ENCODE measurements around the gene DCLRE1B.

DCLRE1B gene

GRCh38 chr1:113868387-113869083 lies 36.6 kb upstream of the DCLRE1B start:
- Histone ChIP-seq H3K27me3 (ENCODE audit: control insufficient read depth, insufficient read depth, low read length, poor library complexity, severe bottlenecking) (no peaks in the 10 kb centered on the region), H3K4me1 (ENCODE audit: control insufficient read depth, insufficient read depth, low read length) (no peaks in the 10 kb centered on the region), H3K9me3 (ENCODE audit: control insufficient read depth, low read length) (no peaks in the 10 kb centered on the region), H3K27ac (ENCODE audit: insufficient read depth, low read depth, low read length, poor library complexity, severe bottlenecking) (no peak overlapping the region), H3K36me3 (ENCODE audit: control insufficient read depth, insufficient read depth, low read length) (no peaks in the 10 kb centered on the region), H3K4me3 (ENCODE audit: insufficient read depth, low read depth, low read length) (no peak overlapping the region)
- 89 to 97% methylated on average over 4 of the region's 4 CpGs for WGBS, 2 experiments

GRCh38 chr1:113870778-113871177 lies 34.3 kb upstream of the DCLRE1B start:
- Histone ChIP-seq H3K27me3 (ENCODE audit: control insufficient read depth, insufficient read depth, low read length, poor library complexity, severe bottlenecking) (no peaks in the 10 kb centered on the region), H3K27ac (ENCODE audit: insufficient read depth, low read depth, low read length, poor library complexity, severe bottlenecking) (no peak overlapping the region), H3K9me3 (ENCODE audit: control insufficient read depth, low read length) (no peaks in the 10 kb centered on the region), H3K4me1 (ENCODE audit: control insufficient read depth, insufficient read depth, low read length) (no peaks in the 10 kb centered on the region), H3K4me3 (ENCODE audit: insufficient read depth, low read depth, low read length) (no peak overlapping the region), H3K36me3 (ENCODE audit: control insufficient read depth, insufficient read depth, low read length) (no peaks in the 10 kb centered on the region)
- 87 to 88% methylated on average over 3 of the region's 3 CpGs for WGBS, 2 experiments

GRCh38 chr1:113871597-113872113 lies 33.5 kb upstream of the DCLRE1B start, which contains the start of gene PTPN22:
PTPN22 (minus strand) TSS chr1:113871712.
- 86% methylated on average over 4 of the region's 4 CpGs for WGBS, 2 experiments
- no peak within 1 kb of the TSS for H3K4me3 ChIP-seq (ENCODE audit: insufficient read depth, low read depth, low read length)
- H3K27me3 ChIP-seq (ENCODE audit: control insufficient read depth, insufficient read depth, low read length, poor library complexity, severe bottlenecking) = no peaks in the 10 kb centered on the region

GRCh38 chr1:113872219-113872935 lies 32.7 kb upstream of the DCLRE1B start:
- no peaks in the 10 kb centered on the region for H3K36me3 ChIP-seq (ENCODE audit: control insufficient read depth, insufficient read depth, low read length)
- H3K9me3 ChIP-seq (ENCODE audit: control insufficient read depth, low read length) = no peaks in the 10 kb centered on the region
- H3K4me3 ChIP-seq (ENCODE audit: insufficient read depth, low read depth, low read length) = no peak overlapping the region
- no peaks in the 10 kb centered on the region for H3K4me1 ChIP-seq (ENCODE audit: control insufficient read depth, insufficient read depth, low read length)
- no peak overlapping the region for H3K27ac ChIP-seq (ENCODE audit: insufficient read depth, low read depth, low read length, poor library complexity, severe bottlenecking)
- no peaks in the 10 kb centered on the region for H3K27me3 ChIP-seq (ENCODE audit: control insufficient read depth, insufficient read depth, low read length, poor library complexity, severe bottlenecking)

More at GRCh38 chr1:113871597-113872113, 33.5 kb upstream of the DCLRE1B start, which contains the start of gene PTPN22:
- no peak within 1 kb of the TSS for H3K27ac ChIP-seq (ENCODE audit: insufficient read depth, low read depth, low read length, poor library complexity, severe bottlenecking)
- no peaks in the 10 kb centered on the region for H3K4me1 ChIP-seq (ENCODE audit: control insufficient read depth, insufficient read depth, low read length)
- H3K9me3 ChIP-seq (ENCODE audit: control insufficient read depth, low read length) = no peaks in the 10 kb centered on the region
- no peaks in the 10 kb centered on the region for H3K36me3 ChIP-seq (ENCODE audit: control insufficient read depth, insufficient read depth, low read length)

- Histone ChIP-seq H3K36me3 (ENCODE audit: control insufficient read depth, insufficient read depth, low read length) (no peaks in the 10 kb centered on the region), H3K27ac (ENCODE audit: insufficient read depth, low read depth, low read length, poor library complexity, severe bottlenecking) (no peak overlapping the region), H3K4me3 (ENCODE audit: insufficient read depth, low read depth, low read length) (no peak overlapping the region), H3K9me3 (ENCODE audit: control insufficient read depth, low read length) (no peaks in the 10 kb centered on the region), H3K4me1 (ENCODE audit: control insufficient read depth, insufficient read depth, low read length) (no peaks in the 10 kb centered on the region), H3K27me3 (ENCODE audit: control insufficient read depth, insufficient read depth, low read length, poor library complexity, severe bottlenecking) (no peaks in the 10 kb centered on the region)
- 100% methylated on average over 1 of the region's 1 CpG for WGBS, 2 experiments
Observed at GRCh38 chr1:113874012-113874879, 30.9 kb upstream of the DCLRE1B start.

GRCh38 chr1:113875714-113876113 lies 29.4 kb upstream of the DCLRE1B start:
- WGBS, 2 experiments = 93 to 100% methylated on average over 2 of the region's 2 CpGs
- Histone ChIP-seq H3K36me3 (ENCODE audit: control insufficient read depth, insufficient read depth, low read length) (no peaks in the 10 kb centered on the region), H3K9me3 (ENCODE audit: control insufficient read depth, low read length) (no peaks in the 10 kb centered on the region), H3K4me3 (ENCODE audit: insufficient read depth, low read depth, low read length) (no peak overlapping the region), H3K27ac (ENCODE audit: insufficient read depth, low read depth, low read length, poor library complexity, severe bottlenecking) (no peak overlapping the region), H3K27me3 (ENCODE audit: control insufficient read depth, insufficient read depth, low read length, poor library complexity, severe bottlenecking) (no peaks in the 10 kb centered on the region), H3K4me1 (ENCODE audit: control insufficient read depth, insufficient read depth, low read length) (no peaks in the 10 kb centered on the region)

GRCh38 chr1:113876176-113876575 lies 28.9 kb upstream of the DCLRE1B start:
- Histone ChIP-seq H3K4me1 (ENCODE audit: control insufficient read depth, insufficient read depth, low read length) (no peaks in the 10 kb centered on the region), H3K27me3 (ENCODE audit: control insufficient read depth, insufficient read depth, low read length, poor library complexity, severe bottlenecking) (no peaks in the 10 kb centered on the region), H3K4me3 (ENCODE audit: insufficient read depth, low read depth, low read length) (no peak overlapping the region), H3K27ac (ENCODE audit: insufficient read depth, low read depth, low read length, poor library complexity, severe bottlenecking) (no peak overlapping the region), H3K36me3 (ENCODE audit: control insufficient read depth, insufficient read depth, low read length) (no peaks in the 10 kb centered on the region), H3K9me3 (ENCODE audit: control insufficient read depth, low read length) (no peaks in the 10 kb centered on the region)
- 90 to 96% methylated on average over 5 of the region's 5 CpGs for WGBS, 2 experiments

GRCh38 chr1:113879739-113880038 lies 25.4 kb upstream of the DCLRE1B start:
- no peak overlapping the region for H3K27ac ChIP-seq (ENCODE audit: insufficient read depth, low read depth, low read length, poor library complexity, severe bottlenecking)
- 94 to 98% methylated on average over 4 of the region's 4 CpGs for WGBS, 2 experiments
- H3K9me3 ChIP-seq (ENCODE audit: control insufficient read depth, low read length) = no peaks in the 10 kb centered on the region
- no peaks in the 10 kb centered on the region for H3K27me3 ChIP-seq (ENCODE audit: control insufficient read depth, insufficient read depth, low read length, poor library complexity, severe bottlenecking)
- no peaks in the 10 kb centered on the region for H3K4me1 ChIP-seq (ENCODE audit: control insufficient read depth, insufficient read depth, low read length)
- H3K4me3 ChIP-seq (ENCODE audit: insufficient read depth, low read depth, low read length) = no peak overlapping the region
- H3K36me3 ChIP-seq (ENCODE audit: control insufficient read depth, insufficient read depth, low read length) = no peaks in the 10 kb centered on the region

- Histone ChIP-seq H3K27ac (ENCODE audit: insufficient read depth, low read depth, low read length, poor library complexity, severe bottlenecking) (no peak overlapping the region), H3K4me3 (ENCODE audit: insufficient read depth, low read depth, low read length) (no peak overlapping the region), H3K36me3 (ENCODE audit: control insufficient read depth, insufficient read depth, low read length) (no peaks in the 10 kb centered on the region), H3K4me1 (ENCODE audit: control insufficient read depth, insufficient read depth, low read length) (no peaks in the 10 kb centered on the region), H3K27me3 (ENCODE audit: control insufficient read depth, insufficient read depth, low read length, poor library complexity, severe bottlenecking) (no peaks in the 10 kb centered on the region), H3K9me3 (ENCODE audit: control insufficient read depth, low read length) (no peaks in the 10 kb centered on the region)
- 87 to 93% methylated on average over 2 of the region's 2 CpGs for WGBS, 2 experiments
Observed at GRCh38 chr1:113881661-113882060, 23.5 kb upstream of the DCLRE1B start.
